ENCODE data around the gene CNTNAP5.
"Not testable (repeated sequence)": the region's sequence is repeated elsewhere in the genome, so short reads cannot be mapped to it uniquely, and the experiment has no call there.

The CNTNAP5 gene

DNA sequence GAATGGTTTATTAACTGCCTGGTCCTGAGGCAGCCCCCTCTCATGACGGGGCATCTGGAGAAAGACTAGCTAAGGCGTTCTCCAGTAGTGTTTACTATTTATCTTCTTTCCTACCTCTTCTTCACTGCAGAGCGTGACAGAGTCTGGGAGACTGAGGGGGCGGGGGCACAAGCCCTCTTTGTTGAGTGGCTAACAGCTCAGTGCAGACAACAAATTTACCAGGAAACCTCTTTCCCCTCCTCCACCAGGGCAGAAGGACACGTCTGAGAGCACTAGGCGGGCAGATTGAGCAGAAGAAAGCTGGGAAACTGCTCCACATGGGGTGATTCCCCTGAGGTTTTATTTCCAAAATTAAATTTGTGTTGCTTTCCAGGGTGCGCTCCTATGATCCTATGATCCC, 322.1 kb downstream of the CNTNAP5 start:
- H3K27ac ChIP-seq (ENCODE audit: low read depth, low read length), result no peak overlapping the region
- H3K4ac ChIP-seq (ENCODE audit: low read depth, low read length), result no peak overlapping the region
- WGBS (ENCODE audit: extremely low coverage, insufficient coverage, insufficient read length), result no CpG with 5 or more reads among the region's 7 CpGs
- no peaks in the 10 kb centered on the region for H3K79me2 ChIP-seq (ENCODE audit: control insufficient read depth, insufficient read depth, low read length, poor library complexity)
- no peak overlapping the region for H2BK12ac ChIP-seq (ENCODE audit: low read length)
- no peak overlapping the region for H3K9ac ChIP-seq (ENCODE audit: low read length)
- no peak overlapping the region for H3K4me3 ChIP-seq (ENCODE audit: low read depth, low read length)
- no peaks in the 10 kb centered on the region for H3K4me1 ChIP-seq (ENCODE audit: control insufficient read depth in 1 of 2, insufficient read depth in 2 of 2, low read length in 2 of 2)
- H3K79me1 ChIP-seq (ENCODE audit: low read length), result no peaks in the 10 kb centered on the region
- H3K4me2 ChIP-seq (ENCODE audit: low read length), result no peak overlapping the region
- no peaks in the 10 kb centered on the region for H3K36me3 ChIP-seq (ENCODE audit: control insufficient read depth in 1 of 2, insufficient read depth in 2 of 2, low read length in 2 of 2)
- no peak overlapping the region for H3K18ac ChIP-seq (ENCODE audit: low read length)
- H2AK5ac ChIP-seq (ENCODE audit: low read length), result no peak overlapping the region
- H2BK120ac ChIP-seq (ENCODE audit: insufficient read depth, low read length, poor library complexity), result no peak overlapping the region
- no peak overlapping the region for H2AFZ ChIP-seq (ENCODE audit: insufficient read depth, low read length, poor library complexity)
- H4K12ac ChIP-seq (ENCODE audit: low read depth, low read length), result no peak overlapping the region
- no peaks in the 10 kb centered on the region for H3K27me3 ChIP-seq (ENCODE audit: insufficient read depth, low read length)
- no peak overlapping the region for H4K8ac ChIP-seq (ENCODE audit: low read depth, low read length)
- no peak overlapping the region for H4K91ac ChIP-seq (ENCODE audit: low read depth, low read length)
- H3K23ac ChIP-seq (ENCODE audit: low read length), result no peak overlapping the region
- H3K14ac ChIP-seq (ENCODE audit: low read length), result no peak overlapping the region
- H2BK5ac ChIP-seq (ENCODE audit: low read depth, low read length, poor library complexity), result no peak overlapping the region
- no peak for DNase-seq
- H3K9me3 ChIP-seq (ENCODE audit: insufficient read depth, low read depth, low read length), result no peaks in the 10 kb centered on the region

DNA sequence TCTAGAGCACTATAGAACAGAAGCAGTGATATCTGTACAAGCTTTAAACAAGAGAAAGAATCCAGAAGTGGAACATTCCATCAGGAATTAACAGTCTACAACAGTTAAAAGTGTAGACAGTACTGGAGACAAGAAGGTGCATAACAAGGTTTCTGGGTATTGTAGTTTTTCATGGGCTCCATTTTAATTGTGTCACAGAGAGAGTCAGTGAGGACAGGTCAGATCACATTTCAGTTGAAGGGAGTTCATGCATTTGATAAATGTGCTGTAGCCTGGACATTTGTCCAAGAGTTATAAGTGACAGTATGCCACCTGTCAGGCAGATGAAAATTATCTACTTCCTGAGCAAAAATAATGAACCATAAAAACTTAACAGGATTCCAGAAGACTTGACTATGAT, 328.6 kb downstream of the CNTNAP5 start:
- no peaks in the 10 kb centered on the region for H3K9me3 ChIP-seq (ENCODE audit: insufficient read depth, low read depth, low read length)
- H2BK5ac ChIP-seq (ENCODE audit: low read depth, low read length, poor library complexity), result no peak overlapping the region
- H3K14ac ChIP-seq (ENCODE audit: low read length), result no peak overlapping the region
- no peaks in the 10 kb centered on the region for H3K27me3 ChIP-seq (ENCODE audit: insufficient read depth, low read length)
- no peak for DNase-seq
- H2AK5ac ChIP-seq (ENCODE audit: low read length), result no peak overlapping the region
- H3K4me2 ChIP-seq (ENCODE audit: low read length), result no peak overlapping the region
- no peak overlapping the region for H2BK120ac ChIP-seq (ENCODE audit: insufficient read depth, low read length, poor library complexity)
- H2BK12ac ChIP-seq (ENCODE audit: low read length), result no peak overlapping the region
- no peak overlapping the region for H3K23ac ChIP-seq (ENCODE audit: low read length)
- no peak overlapping the region for H3K9ac ChIP-seq (ENCODE audit: low read length)
- H2AFZ ChIP-seq (ENCODE audit: insufficient read depth, low read length, poor library complexity), result no peak overlapping the region
- no peaks in the 10 kb centered on the region for H3K4me1 ChIP-seq (ENCODE audit: control insufficient read depth in 1 of 2, insufficient read depth in 2 of 2, low read length in 2 of 2)
- no peak overlapping the region for H4K91ac ChIP-seq (ENCODE audit: low read depth, low read length)
- no peak overlapping the region for H4K8ac ChIP-seq (ENCODE audit: low read depth, low read length)
- no peak overlapping the region for H3K4me3 ChIP-seq (ENCODE audit: low read depth, low read length)
- no peak overlapping the region for H4K12ac ChIP-seq (ENCODE audit: low read depth, low read length)
- no peaks in the 10 kb centered on the region for H3K36me3 ChIP-seq (ENCODE audit: control insufficient read depth in 1 of 2, insufficient read depth in 2 of 2, low read length in 2 of 2)
- H3K4ac ChIP-seq (ENCODE audit: low read depth, low read length), result no peak overlapping the region
- H3K79me2 ChIP-seq (ENCODE audit: control insufficient read depth, insufficient read depth, low read length, poor library complexity), result no peaks in the 10 kb centered on the region
- no peak overlapping the region for H3K27ac ChIP-seq (ENCODE audit: low read depth, low read length)
- H3K79me1 ChIP-seq (ENCODE audit: low read length), result no peaks in the 10 kb centered on the region
- no peak overlapping the region for H3K18ac ChIP-seq (ENCODE audit: low read length)

DNA sequence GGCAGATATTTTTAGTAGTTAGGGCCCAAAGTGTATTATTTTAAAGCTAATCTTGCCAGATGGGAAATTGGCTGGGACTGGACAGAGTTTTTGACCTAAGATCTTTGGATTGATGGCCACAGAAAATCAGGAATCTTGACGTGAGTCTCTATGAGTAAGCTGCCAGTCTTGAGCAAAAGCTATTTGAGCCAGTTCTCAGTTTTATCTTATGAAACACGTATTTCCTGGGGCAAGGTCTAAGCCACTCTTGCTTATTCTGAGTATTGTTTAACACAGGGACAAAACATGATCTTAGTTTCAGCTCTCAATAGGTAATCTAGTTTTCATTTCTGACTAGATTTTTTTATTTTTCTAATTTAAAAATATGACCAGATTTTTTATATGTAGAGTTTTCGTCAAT, 329.4 kb downstream of the CNTNAP5 start:
- H3K4ac ChIP-seq (ENCODE audit: low read depth, low read length), result no peak overlapping the region
- no peaks in the 10 kb centered on the region for H3K27me3 ChIP-seq (ENCODE audit: insufficient read depth, low read length)
- H3K4me2 ChIP-seq (ENCODE audit: low read length), result no peak overlapping the region
- no peak overlapping the region for H4K8ac ChIP-seq (ENCODE audit: low read depth, low read length)
- no CpG with 5 or more reads among the region's 3 CpGs for WGBS (ENCODE audit: extremely low coverage, insufficient coverage, insufficient read length)
- no peak overlapping the region for H2BK120ac ChIP-seq (ENCODE audit: insufficient read depth, low read length, poor library complexity)
- no peak for DNase-seq
- H3K9me3 ChIP-seq (ENCODE audit: insufficient read depth, low read depth, low read length), result no peaks in the 10 kb centered on the region
- H2BK12ac ChIP-seq (ENCODE audit: low read length), result no peak overlapping the region
- H3K36me3 ChIP-seq (ENCODE audit: control insufficient read depth in 1 of 2, insufficient read depth in 2 of 2, low read length in 2 of 2), result no peaks in the 10 kb centered on the region
- no peak overlapping the region for H2AK5ac ChIP-seq (ENCODE audit: low read length)
- no peak overlapping the region for H3K27ac ChIP-seq (ENCODE audit: low read depth, low read length)
- no peak overlapping the region for H2BK5ac ChIP-seq (ENCODE audit: low read depth, low read length, poor library complexity)
- no peaks in the 10 kb centered on the region for H3K79me1 ChIP-seq (ENCODE audit: low read length)
- no peak overlapping the region for H2AFZ ChIP-seq (ENCODE audit: insufficient read depth, low read length, poor library complexity)
- H3K18ac ChIP-seq (ENCODE audit: low read length), result no peak overlapping the region
- no peak overlapping the region for H3K14ac ChIP-seq (ENCODE audit: low read length)
- no peak overlapping the region for H4K12ac ChIP-seq (ENCODE audit: low read depth, low read length)
- H3K9ac ChIP-seq (ENCODE audit: low read length), result no peak overlapping the region
- H3K4me1 ChIP-seq (ENCODE audit: control insufficient read depth in 1 of 2, insufficient read depth in 2 of 2, low read length in 2 of 2), result no peaks in the 10 kb centered on the region
- H3K4me3 ChIP-seq (ENCODE audit: low read depth, low read length), result no peak overlapping the region
- H3K23ac ChIP-seq (ENCODE audit: low read length), result no peak overlapping the region
- no peaks in the 10 kb centered on the region for H3K79me2 ChIP-seq (ENCODE audit: control insufficient read depth, insufficient read depth, low read length, poor library complexity)
- no peak overlapping the region for H4K91ac ChIP-seq (ENCODE audit: low read depth, low read length)

DNA sequence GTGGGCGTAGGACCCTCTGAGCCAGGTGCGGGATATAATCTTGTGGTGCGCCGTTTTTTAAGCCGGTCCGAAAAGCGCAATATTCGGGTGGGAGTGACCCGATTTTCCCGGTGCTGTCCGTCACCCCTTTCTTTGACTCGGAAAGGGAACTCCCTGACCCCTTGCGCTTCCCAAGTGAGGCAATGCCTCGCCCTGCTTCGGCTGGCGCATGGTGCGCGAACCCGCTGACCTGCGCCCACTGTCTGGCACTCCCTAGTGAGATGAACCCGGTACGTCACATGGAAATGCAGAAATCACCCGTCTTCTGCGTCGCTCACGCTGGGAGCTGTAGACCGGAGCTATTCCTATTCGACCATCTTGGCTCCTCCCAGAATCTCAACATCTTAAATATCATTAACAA, 336.9 kb downstream of the CNTNAP5 start:
- not testable (repeated sequence) for H2AFZ ChIP-seq (ENCODE audit: insufficient read depth, low read length, poor library complexity); H3K18ac ChIP-seq (ENCODE audit: low read length); H2BK120ac ChIP-seq (ENCODE audit: insufficient read depth, low read length, poor library complexity); H3K4ac ChIP-seq (ENCODE audit: low read depth, low read length); H3K14ac ChIP-seq (ENCODE audit: low read length); H3K23ac ChIP-seq (ENCODE audit: low read length); H4K91ac ChIP-seq (ENCODE audit: low read depth, low read length); H4K8ac ChIP-seq (ENCODE audit: low read depth, low read length); H3K9me3 ChIP-seq (ENCODE audit: insufficient read depth, low read depth, low read length); H2BK12ac ChIP-seq (ENCODE audit: low read length); H3K4me1 ChIP-seq (ENCODE audit: control insufficient read depth in 1 of 2, insufficient read depth in 2 of 2, low read length in 2 of 2); H3K79me1 ChIP-seq (ENCODE audit: low read length); H4K12ac ChIP-seq (ENCODE audit: low read depth, low read length); H3K79me2 ChIP-seq (ENCODE audit: control insufficient read depth, insufficient read depth, low read length, poor library complexity); H3K9ac ChIP-seq (ENCODE audit: low read length); H2AK5ac ChIP-seq (ENCODE audit: low read length); H3K36me3 ChIP-seq (ENCODE audit: control insufficient read depth in 1 of 2, insufficient read depth in 2 of 2, low read length in 2 of 2); H3K27ac ChIP-seq (ENCODE audit: low read depth, low read length); DNase-seq; H2BK5ac ChIP-seq (ENCODE audit: low read depth, low read length, poor library complexity); H3K4me3 ChIP-seq (ENCODE audit: low read depth, low read length); H3K27me3 ChIP-seq (ENCODE audit: insufficient read depth, low read length); H3K4me2 ChIP-seq (ENCODE audit: low read length)
- WGBS (ENCODE audit: extremely low coverage, insufficient coverage, insufficient read length), result no CpG with 5 or more reads among the region's 28 CpGs

DNA sequence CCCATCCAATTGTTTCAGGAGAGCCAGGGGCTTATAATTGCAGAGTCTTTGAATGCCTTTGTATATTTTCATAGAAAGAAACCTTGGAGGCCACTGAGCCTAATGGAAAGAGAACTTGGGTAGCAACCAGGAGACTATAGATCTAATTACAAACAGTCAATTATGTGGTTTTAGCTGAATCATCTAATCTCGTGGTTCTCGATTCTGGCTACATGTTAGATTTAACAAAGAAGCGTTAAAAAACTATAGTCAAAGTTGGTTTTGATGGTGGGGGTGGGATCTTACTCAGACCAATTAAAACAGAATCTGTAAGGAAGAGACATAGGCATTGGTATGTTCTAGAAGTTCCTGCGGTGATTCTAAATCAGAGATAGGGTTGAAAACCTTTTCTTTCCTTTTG, 344.1 kb downstream of the CNTNAP5 start:
- Histone ChIP-seq H2BK5ac (ENCODE audit: low read depth, low read length, poor library complexity) (no peak overlapping the region), H3K18ac (ENCODE audit: low read length) (no peak overlapping the region), H2BK12ac (ENCODE audit: low read length) (no peak overlapping the region), H3K27me3 (ENCODE audit: insufficient read depth, low read length) (no peaks in the 10 kb centered on the region), H3K79me1 (ENCODE audit: low read length) (no peaks in the 10 kb centered on the region), H3K4me1 (ENCODE audit: control insufficient read depth in 1 of 2, insufficient read depth in 2 of 2, low read length in 2 of 2) (no peaks in the 10 kb centered on the region), H3K9me3 (ENCODE audit: insufficient read depth, low read depth, low read length) (no peaks in the 10 kb centered on the region), H3K36me3 (ENCODE audit: control insufficient read depth in 1 of 2, insufficient read depth in 2 of 2, low read length in 2 of 2) (no peaks in the 10 kb centered on the region), H3K79me2 (ENCODE audit: control insufficient read depth, insufficient read depth, low read length, poor library complexity) (no peaks in the 10 kb centered on the region), H3K14ac (ENCODE audit: low read length) (no peak overlapping the region), H2AFZ (ENCODE audit: insufficient read depth, low read length, poor library complexity) (no peak overlapping the region), H4K8ac (ENCODE audit: low read depth, low read length) (no peak overlapping the region), H3K9ac (ENCODE audit: low read length) (no peak overlapping the region), H3K4ac (ENCODE audit: low read depth, low read length) (no peak overlapping the region), H4K91ac (ENCODE audit: low read depth, low read length) (no peak overlapping the region), H2BK120ac (ENCODE audit: insufficient read depth, low read length, poor library complexity) (no peak overlapping the region), H2AK5ac (ENCODE audit: low read length) (no peak overlapping the region), H3K27ac (ENCODE audit: low read depth, low read length) (no peak overlapping the region), H3K23ac (ENCODE audit: low read length) (no peak overlapping the region), H3K4me3 (ENCODE audit: low read depth, low read length) (no peak overlapping the region), H4K12ac (ENCODE audit: low read depth, low read length) (no peak overlapping the region), H3K4me2 (ENCODE audit: low read length) (no peak overlapping the region)
- DNase-seq, result no peak
- WGBS (ENCODE audit: extremely low coverage, insufficient coverage, insufficient read length), result no CpG with 5 or more reads among the region's 4 CpGs
